Umbilical cord (tissue), 2 donors: ENCODE measurements around the gene FZR1. TPM values are rescaled to one million over a fixed set of nuclear protein-coding genes. Genes with fewer than 3 reads are reported as not detected.

ENCODE experiments used
- DNase-seq: peaks from one replicate; pipeline ENCODE4 v3.0.0-alpha.2; 2015; ENCODE audit warnings: low spot score
- total RNA-seq: library from RNA; depleted of rRNA; stranded (reverse); fragments of >200 nt; gene quantifications from one replicate; pipeline ENCODE4 v1.2.3, GENCODE V29; 2014; ENCODE audit warnings: low replicate concordance; ENCODE audit not compliant: insufficient read depth

Gene FZR1
- total RNA-seq = 27.7 TPM

DNA sequence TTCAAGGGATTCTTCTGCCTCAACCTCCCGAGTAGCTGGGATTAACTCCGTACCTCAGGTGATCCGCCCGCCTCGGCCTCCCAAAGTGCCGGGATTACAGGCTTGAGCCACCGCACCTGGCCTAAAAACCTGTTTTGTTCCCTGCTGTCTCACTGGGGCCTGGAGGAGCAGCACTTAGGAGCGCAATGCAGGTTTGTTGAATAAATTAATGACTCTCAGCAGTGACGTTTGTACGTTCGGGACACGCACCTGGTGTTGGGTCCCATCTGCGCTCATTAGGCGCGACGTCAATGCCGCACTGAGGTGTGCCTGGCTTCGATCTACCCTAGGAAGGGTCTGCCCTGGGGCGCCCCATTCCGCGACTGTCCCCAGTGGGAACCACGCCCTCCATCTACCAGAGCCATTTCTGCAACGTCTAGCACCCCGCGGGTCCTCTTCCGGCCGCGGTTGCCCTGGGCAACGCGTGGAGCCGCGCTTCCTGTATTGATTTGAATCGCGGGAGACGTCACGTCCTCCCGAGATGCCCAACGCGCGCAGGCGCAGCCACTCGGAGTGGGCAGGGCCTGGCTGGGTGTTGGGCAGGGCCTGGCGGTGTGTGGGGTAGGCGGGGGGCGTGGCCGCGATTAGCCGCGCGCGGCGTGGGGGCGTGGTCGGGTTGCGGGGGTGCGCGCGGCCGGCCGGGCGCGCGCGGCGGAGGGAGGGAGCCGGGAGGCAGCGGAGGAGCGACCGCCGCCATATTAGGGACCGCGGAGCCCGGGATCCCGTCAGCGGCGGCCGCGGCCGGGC is at the start of gene FZR1:
Gene FZR1 (plus strand): TSS at position 714 of the 786 bp plus-strand sequence. CDS start 16,679 bp downstream, outside the sequence.
- peak; percentile 99 for DNase-seq

DNA sequence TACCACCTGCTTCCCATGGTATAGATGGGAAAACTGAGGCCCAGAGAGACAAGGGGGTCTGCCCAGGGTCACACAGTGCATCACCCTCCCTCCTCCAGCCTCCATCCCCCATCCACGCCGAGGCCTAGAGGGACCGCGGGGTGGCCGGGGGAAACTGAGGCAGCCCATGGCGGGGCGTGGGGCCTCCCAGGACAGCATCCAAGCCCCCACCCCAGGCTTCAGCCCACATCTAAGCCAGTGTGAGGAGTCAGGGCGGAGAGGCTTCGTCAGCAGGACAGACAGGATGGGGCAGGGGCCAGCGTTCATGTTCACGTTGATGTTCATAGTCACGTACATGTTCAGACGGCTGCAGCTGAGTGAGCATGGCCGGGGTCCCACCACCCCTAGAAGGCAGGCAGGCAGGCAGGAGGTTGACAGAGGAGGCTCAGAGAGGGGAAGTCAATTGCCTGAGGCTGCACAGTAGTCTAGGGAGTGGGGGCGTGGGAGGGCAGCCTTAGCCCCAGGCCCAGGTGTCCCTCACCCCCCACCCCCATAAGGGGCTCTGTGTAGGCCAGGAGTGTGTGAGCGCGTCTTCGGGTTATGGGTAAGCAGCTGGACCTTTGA is 49.1 kb upstream of the FZR1 start:
- peak; percentile 35 for DNase-seq

DNA sequence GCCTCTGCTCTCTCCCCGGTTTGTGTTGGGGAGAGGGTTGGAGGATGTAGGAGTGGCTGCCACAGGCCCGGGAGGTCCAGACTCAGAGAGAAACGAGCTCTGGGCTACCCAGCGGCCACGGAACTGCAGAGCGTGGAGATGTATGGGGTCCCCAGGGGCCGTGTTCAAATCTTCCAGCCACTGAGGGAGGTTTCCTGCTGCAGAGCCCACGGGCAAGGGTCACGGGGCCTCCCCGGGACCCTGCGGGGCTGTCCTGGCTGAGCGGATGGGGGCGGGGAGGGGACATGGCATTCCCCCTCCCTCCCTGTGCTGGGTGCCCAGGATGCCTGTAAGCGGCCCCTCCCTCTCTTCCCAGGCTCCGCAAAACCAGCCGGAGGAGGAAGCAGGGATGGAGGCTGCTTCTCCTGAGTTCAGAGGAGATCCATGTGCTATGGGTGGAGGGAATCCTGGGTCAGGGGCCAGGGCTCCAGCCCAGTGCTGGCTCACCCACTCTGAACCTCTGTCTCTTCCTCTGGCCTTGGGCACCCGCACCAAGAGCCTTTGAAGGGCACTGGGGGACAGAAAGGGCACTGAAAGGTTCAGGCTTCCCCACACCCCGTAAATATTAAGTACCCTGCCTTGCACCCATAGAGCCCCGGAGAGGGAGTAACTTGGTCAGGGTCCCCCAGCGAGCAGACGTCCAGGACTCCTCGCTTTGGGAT is 48.4 kb upstream of the FZR1 start:
- DNase-seq = peak; percentile 86

DNA sequence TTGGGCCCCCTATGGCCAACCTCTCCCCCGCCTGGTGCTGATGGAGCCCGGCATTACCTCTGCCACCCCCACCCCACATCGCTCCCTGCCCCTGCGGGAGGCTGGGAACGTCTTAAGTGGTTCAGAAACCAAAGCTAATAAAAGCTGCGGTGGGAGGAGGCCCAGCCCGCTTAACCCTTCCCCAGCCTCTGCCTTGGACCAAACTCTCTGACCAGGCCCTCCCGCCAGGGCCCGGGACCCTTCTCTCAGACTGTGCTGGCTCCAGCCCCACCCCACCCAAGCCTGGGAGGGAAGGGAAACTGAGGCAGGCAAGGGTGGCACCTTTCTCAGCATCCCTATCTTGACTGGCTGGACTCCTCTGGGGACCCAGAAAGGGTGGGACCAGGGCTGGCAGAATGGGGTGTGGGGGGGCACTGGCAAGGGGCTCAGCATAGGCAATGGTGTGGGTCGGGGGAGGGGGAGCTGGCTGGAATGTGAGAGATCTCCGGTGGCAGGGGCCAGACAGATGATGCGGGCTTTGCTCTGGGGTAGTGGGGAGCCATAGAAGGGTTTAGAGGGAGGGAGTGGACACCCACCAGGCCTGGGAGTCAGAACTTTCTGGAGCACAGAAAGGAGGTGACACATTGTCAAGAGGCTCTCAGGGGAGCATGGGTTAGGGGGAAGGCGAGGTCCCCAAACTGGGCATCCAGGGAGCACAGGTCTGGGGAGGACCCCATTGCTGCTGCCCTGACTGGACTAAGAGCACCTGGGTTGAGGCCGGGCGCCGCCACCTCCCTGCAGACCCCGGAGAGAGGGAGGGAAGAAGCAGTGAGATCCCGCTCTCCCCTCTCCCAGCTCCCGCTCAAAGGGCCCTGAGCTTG is 47.7 kb upstream of the FZR1 start:
- DNase-seq = peak; percentile 84

DNA sequence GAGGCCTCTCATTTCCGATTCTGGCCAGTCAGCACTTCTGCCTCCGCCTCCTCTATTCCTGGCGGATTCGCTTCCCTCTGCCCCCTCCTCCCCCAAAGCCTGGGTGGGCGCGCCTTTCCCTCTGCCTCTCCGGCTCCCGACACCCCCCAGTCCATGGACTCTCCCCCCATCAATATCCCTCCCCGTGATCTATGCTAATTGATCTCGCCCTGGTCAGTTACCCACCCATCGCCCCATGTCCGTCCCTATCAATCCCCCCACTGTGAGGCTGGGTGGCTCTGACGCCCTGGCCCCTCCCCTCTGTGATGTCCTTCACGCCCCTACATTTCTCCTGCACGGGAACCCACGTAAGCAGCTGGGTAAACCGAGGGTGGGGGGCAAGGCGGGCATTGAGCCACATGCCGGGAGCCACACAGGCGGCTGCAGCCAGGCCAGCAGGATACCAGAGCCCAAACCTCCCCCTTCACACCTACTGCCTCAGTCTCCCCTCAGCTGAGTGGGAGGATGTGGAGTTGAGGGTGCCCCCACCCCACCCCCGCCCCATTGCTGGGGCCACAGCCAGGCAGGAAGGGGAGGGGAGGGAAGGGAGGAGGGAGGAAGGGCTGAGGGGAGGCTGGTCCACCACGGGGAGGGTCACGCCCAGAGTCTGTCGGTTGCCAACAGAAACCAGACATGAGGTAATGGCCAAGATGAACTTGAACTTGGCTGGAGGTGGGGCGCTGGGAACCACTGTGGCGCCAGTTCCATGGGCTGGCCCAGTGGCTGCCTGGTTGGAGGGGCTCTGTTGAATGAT is 46.8 kb upstream of the FZR1 start:
- peak; percentile 98 for DNase-seq

DNA sequence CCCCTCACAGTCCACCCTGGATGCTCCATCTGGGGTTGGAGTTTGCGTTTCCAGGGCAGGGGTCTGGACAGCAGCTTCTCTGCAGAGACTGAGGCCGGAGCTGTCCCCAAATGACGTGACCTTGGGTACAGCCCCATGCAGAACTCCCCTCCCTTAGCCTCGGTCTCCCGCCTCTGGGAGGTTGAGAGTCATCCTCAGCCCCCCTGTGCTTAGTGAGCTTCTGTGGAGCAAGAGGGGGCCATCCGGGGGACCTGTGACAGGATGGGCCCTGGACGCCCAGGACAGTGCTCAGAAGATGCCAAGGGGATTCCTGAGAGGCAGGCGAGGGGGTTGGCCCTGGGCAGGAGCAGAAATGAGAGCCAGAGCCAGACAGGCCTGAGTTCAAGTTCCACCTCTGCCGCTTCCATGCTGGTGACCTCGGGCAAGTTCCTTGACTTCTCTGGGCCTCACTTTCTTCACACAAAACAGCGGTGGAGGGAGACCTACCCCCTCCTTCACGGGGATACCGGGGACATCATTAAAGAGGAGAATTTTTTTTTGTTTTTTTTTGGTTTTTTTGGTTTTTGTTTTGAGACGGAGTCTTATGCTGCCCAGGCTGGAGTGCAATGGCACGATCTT is 46.0 kb upstream of the FZR1 start:
- DNase-seq = no peak

DNA sequence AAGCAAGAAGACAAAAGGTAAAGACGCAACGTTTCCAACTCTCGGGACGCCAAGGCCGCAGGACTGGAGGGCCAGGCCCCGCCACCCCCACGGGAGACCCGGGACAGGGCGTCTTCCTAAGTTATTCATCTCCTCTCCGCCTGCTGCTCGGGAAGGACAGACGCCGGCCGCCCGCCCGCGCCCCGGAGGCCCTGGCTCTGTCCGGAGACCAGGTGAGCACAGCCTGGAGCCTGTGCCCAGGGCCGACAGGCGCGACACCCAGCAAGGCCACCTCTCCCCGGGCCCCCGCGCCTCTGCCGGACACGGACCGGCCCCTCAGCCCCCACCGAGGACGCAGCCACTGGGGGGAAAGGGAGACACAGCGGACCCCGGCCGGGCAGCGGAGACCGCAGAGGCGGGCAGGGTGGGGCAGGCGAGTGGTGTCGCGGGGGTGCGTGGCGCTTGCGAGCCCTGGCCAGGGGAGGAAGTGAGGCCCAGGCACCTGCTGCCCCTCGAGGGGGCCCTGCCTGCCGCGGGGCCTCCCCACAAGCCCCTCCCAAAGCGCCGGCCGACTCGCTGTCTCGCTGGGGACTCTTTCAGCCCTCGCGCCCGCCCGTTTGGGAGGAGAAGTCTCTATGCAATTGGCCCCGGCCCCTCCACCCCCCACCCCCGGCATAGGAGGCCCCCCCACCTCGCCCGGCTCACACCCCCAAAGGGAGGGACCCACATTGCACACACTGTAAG is 43.0 kb upstream of the FZR1 start:
- no peak for DNase-seq

DNA sequence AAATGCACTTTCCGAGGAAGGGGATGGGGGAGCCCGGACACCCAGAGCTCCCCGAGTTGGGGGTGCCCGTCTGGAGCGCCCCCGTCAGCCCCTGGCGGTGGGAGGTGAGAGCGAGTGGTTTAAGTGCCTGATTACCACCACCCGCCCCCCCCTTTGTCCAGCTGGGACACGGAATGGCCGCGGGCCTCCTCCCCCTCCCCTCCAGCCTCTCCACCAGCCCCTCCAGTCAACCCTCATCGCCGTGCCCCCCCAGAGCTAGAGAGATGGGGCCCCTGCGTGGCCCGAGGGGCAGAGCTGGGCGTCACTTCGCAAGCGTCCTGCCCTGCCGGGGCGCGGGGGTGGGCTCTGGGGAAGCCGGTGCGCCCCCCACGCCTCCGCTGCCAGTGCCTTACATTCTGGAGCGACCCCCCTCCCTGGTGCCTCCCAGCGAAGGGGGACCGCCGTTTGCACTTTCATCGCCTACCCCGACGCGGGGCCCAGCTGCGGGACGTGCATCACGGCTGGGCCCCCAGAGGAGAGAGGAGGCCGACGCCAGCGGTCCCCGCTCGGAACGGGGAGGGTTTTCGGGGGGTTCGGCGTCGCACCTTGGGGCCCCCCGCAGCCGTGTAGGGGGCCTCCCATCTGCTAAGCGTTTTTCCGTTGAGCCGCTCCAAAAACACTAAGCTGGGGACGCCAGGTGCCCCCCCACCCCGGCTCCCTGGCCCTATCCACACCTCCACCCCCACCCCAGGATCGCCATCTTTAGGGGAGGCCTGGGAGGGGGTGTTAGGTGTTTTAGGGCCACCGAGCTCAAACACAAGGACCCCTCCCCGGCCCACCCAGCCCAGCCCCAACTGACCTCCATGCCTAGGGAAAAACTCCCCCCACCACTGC is 42.2 kb upstream of the FZR1 start:
- no peak for DNase-seq

DNA sequence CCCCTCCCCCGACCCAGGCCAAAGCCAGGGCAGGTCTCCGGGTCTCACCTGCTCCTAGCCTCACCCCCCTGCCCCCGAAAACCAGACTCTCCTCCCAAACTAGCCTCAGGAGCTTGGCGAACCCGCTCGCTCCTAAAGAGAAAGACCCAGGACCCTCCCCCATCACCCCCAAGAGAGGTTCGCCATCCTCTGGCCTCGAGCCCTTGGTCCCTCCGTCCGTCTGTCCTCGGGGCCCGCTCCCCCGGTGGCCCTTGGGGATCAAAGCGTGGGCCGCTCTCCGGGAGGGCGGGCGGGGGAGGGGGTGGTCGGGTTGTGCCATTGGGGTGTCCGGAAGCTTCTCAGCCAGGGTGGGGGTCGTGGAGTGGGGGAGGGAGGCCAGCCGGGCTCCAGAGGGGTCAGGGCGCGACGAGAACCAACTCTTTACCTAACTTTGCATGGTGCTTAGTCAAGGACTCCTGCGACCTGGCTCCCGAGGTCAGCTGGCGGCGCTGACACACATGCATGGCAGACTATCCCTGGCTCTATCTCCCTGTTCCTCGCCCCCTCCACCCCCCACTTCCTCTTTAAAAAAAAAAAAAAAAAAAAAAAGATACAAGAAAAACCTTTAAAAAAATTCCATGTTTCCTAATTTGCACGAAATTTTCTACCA is 41.4 kb upstream of the FZR1 start:
- DNase-seq = no peak

DNA sequence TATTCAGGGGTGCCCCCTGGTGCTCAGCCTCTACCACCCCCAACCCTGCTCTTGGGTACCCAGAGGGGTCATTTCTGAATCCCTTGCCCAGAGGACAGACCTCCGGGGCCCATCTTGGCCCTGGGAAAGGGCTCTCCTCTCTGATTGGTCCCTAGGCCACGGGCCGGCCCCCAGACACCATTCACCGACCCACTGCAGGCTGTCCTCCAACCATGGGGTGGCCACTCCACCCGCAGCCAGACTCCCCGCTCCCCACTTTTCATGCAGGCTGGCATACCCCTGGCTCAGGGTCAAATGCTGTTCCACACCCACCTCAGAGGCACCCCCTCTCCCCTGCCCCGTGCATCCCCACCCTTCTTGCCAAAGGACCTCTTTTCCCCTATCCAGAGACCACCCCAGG is 40.6 kb upstream of the FZR1 start:
- DNase-seq = no peak

DNA sequence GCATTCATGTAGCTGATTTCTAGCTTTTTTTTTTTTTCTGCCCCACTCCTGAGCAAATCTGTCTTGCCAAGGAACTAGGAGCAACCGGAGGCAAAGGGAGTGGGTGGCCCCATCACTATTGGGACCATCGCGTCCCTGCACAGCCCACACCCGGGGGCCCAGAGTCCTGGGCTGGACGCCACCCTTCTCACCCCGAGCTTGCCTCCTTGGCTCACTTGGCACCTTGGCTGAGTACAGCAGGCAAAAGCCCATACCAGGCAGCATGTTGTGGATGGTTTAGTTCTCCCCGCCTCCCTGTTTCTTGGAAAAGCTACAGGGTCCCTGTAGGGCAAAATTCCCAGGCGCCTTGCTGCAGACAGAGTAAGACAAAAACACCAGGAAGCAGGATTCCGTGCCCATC is 39.5 kb upstream of the FZR1 start:
- peak; percentile 42 for DNase-seq

DNA sequence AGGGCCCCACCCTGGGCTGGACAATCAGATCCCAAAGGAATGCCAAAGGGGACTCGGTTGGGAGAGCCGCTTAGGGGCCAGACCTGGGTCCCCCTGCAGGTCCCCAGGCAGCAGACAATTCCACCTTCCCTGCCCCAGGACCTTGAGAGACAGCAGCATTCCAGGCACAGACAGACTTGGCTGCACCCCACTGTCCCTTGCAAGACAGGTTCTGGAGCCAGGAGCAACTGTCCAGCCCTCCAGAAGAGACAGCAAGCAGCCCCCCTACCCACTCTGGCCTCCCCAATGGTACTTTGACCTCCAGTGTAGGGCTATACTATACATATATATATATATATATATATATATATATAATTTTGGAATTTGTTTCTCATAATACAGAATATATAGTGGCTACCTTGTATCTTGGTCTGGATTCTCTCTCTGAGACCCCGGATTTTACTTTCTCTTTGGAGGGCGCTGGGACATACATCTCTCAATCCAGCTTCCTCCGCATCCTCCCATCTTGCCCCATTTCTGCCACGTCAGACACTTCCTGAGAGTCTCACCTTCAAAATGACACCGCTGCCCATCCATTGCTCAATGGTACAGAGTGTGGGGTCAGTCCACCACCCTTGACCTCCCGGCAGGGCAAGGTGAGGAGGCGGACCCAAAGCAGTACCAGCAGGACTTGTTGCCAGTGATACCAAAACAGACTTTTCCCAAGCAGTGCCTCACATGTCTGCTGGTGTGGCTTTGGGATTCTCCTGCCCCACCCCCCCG is 38.5 kb upstream of the FZR1 start:
- DNase-seq = no peak

DNA sequence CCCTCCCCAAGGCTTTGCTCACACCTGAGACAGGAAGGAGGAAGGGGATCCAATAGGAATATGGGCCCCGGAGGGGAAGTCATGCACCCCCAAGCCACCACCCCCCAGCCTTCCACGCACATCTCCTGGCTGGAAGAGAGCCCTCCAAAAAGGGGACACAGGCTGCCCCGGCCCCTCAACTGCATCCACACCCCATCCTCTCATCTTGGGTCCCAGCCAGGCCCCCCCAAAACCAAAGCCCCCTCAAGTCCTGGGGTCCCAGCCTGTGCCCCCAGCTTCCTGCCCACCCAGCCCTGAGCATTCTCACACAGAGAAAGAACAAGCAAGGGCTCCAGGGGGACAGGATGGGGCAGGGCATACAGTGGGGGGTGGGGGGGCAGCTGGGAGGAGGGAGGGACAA is 37.9 kb upstream of the FZR1 start:
- DNase-seq = no peak

DNA sequence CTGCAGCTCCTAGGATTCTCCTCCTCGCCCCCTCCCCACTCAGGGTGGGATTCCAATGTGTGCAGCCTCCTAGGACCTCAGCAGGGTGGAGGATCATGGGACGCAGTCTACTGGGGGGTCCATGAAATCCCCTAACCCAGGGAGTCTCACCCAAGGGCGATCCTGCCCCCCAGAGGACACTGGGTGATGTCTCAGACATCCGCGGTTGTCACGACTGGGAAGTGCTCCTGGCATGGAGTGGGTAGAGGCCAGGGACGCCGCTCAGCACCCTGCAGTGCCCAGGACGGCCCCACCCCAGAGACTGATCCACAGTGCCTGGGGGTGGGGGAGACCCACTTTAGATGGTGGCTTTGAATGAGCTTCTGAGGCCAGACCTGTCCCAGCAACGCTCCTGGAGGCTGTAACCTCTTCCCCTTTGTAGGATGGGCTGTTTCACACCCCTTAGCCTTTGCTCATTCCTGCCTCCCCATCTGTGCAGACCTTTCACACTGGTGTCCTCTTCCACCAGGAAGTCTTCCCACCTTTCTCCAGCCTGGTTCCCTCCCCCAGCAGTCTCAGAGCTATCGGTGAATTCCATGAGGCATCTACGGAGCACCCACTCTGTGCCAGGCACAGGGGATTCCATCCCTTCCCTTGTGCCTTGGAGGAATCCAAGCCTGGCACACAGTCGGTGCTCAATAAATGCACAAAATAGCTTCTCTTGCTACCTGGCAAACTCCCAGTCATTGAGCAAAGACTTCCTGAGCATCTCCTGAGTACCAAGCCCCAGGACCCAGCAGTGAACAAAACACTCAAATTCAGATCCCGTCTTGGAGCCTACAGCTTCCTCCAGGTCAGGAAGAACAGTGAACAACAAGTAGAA is 36.2 kb upstream of the FZR1 start:
- DNase-seq = no peak

DNA sequence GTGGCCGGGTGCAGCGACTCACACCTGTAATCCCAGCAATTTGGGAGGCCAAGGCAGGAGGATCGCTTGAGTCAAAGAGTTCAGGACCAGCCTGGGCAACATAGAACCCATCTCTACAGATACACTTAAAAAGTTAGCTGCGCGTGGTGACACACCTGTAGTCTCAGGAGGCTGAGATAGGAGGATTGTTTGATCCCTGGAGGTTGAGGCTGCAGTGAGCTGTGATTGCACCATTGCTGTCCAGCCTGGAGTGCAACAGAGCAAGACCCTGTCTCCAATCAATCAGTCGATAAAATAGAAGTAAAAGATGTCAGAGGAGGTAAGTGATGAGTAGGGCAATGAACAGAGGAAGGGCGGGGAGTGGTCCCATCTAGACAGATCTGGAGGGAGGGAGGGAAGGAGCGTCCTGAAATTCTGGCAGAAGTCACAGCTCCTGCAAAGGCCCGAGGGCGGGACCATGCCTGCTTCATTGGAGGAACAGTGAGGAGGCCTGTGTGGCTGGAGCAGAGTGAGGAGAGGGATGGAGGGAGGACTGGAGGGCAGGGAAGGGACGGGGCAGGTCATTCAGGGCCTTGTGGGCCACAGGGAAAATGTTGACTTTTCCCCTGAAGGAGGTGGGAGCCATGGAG is 35.5 kb upstream of the FZR1 start:
- no peak for DNase-seq
